Measurements from ENCODE around the gene EIF2A.
"Not testable (repeated sequence)": the region's sequence is repeated elsewhere in the genome, so short reads cannot be mapped to it uniquely, and the experiment has no call there.

Gene EIF2A
- 71.5 to 170 (median 112) reads per million in 17 experiments for total RNA-seq

GRCh38 chr3:150546226-150547044 lies at the start of gene EIF2A, which contains the start of gene SERP1:
Gene EIF2A (plus strand): TSS chr3:150546787. CDS start chr3:150546803, 16 bp downstream.
Gene SERP1 (minus strand): TSS chr3:150546496. CDS start chr3:150546135, 361 bp downstream.
- DNase-seq: peak; percentile 100

- DNase-seq: peak in 2 of 4 experiments; percentile 9 to 56
Measured at GRCh38 chr3:150497956-150498355, 48.6 kb upstream of the EIF2A start.

- DNase-seq: not testable (repeated sequence)
Measured at GRCh38 chr3:150500960-150501359, 45.6 kb upstream of the EIF2A start.

GRCh38 chr3:150503402-150504099 lies 43.0 kb upstream of the EIF2A start:
- no peak for DNase-seq

GRCh38 chr3:150504483-150504882 lies 42.1 kb upstream of the EIF2A start:
- no peak for DNase-seq

GRCh38 chr3:150508401-150508800 lies 38.2 kb upstream of the EIF2A start:
- DNase-seq: no peak

- no peak for DNase-seq
Measured at GRCh38 chr3:150509780-150510179, 36.8 kb upstream of the EIF2A start.

- no peak for DNase-seq
Measured at GRCh38 chr3:150511122-150511821, 35.3 kb upstream of the EIF2A start.

GRCh38 chr3:150515210-150515609 lies 31.4 kb upstream of the EIF2A start:
- no peak for DNase-seq

- DNase-seq: no peak
Measured at GRCh38 chr3:150519026-150519425, 27.6 kb upstream of the EIF2A start.

- DNase-seq: no peak
Measured at GRCh38 chr3:150520408-150520807, 26.2 kb upstream of the EIF2A start.

- DNase-seq: no peak
Measured at GRCh38 chr3:150521463-150521862, 25.1 kb upstream of the EIF2A start.

- DNase-seq: no peak
Measured at GRCh38 chr3:150523538-150523937, 23.0 kb upstream of the EIF2A start.

GRCh38 chr3:150527464-150528255 lies 18.9 kb upstream of the EIF2A start:
- DNase-seq: no peak

GRCh38 chr3:150528354-150528797 lies 18.2 kb upstream of the EIF2A start:
- DNase-seq: peak in 3 of 4 experiments; percentile 30 to 60 (median 53)

- no peak for DNase-seq
Measured at GRCh38 chr3:150531775-150532174, 14.8 kb upstream of the EIF2A start.

- DNase-seq: no peak
Measured at GRCh38 chr3:150535204-150535603, 11.4 kb upstream of the EIF2A start.

GRCh38 chr3:150538324-150539208 lies 8.0 kb upstream of the EIF2A start:
- no peak for DNase-seq

- DNase-seq: no peak
Measured at GRCh38 chr3:150540297-150540696, 6.3 kb upstream of the EIF2A start.

GRCh38 chr3:150540991-150541390 lies 5.6 kb upstream of the EIF2A start:
- DNase-seq: peak in 3 of 4 experiments; percentile 11 to 70 (median 67)

- DNase-seq: no peak
Measured at GRCh38 chr3:150543128-150543527, 3.5 kb upstream of the EIF2A start.
